ENCODE measurements around the gene AVP. TPM values are rescaled to one million over a fixed set of nuclear protein-coding genes. Genes with fewer than 3 reads are reported as not detected.

The AVP gene
- polyA plus RNA-seq, 1 donor from 2014 or later = not detected

- H3K4me3 ChIP-seq (ENCODE audit: low read length) = peak overlapping the region; percentile 42
- no peaks in the 10 kb centered on the region for H3K9me2 ChIP-seq (ENCODE audit: insufficient read depth, low read length)
- H3K9ac ChIP-seq (ENCODE audit: low read length) = no peak overlapping the region
- H3K9me3 ChIP-seq (ENCODE audit: low read length) = no peaks in the 10 kb centered on the region
- no peaks in the 10 kb centered on the region for H4K20me1 ChIP-seq (ENCODE audit: insufficient read depth)
- no peaks in the 10 kb centered on the region for H3F3A ChIP-seq (ENCODE audit: insufficient read depth, low read length, poor library complexity, severe bottlenecking)
- H3K27me3 ChIP-seq (ENCODE audit: insufficient read depth, low read depth, low read length) = peaks cover 37% of the 10 kb centered on the region
- no peak overlapping the region for H3K4me2 ChIP-seq (ENCODE audit: low read length)
- H3K36me3 ChIP-seq (ENCODE audit: insufficient read depth, low read length) = no peaks in the 10 kb centered on the region
- no peak overlapping the region for H3K27ac ChIP-seq (ENCODE audit: low read length)
- H3K79me2 ChIP-seq (replicated peaks; ENCODE audit: insufficient read depth, low read length) = no peaks in the 10 kb centered on the region
- no peak overlapping the region for H2AFZ ChIP-seq (ENCODE audit: low read depth, low read length)
- no peak for TF ChIP-seq EP300 (conservative IDR thresholded peaks at IDR 0.05; ENCODE audit: poor library complexity, severe bottlenecking)
- TF ChIP-seq RAD21 (conservative IDR thresholded peaks at IDR 0.05) = no peak
- TF ChIP-seq EZH2 (IDR thresholded peaks at IDR 0.05; ENCODE audit: borderline replicate concordance, insufficient read depth, low read length, poor library complexity, severe bottlenecking) = no peak
- TF ChIP-seq MXI1 (conservative IDR thresholded peaks at IDR 0.05; ENCODE audit: poor library complexity, severe bottlenecking) = no peak
- no peak for TF ChIP-seq SMC3 (conservative IDR thresholded peaks at IDR 0.05; ENCODE audit: poor library complexity)
- no peak for TF ChIP-seq REST (IDR thresholded peaks at IDR 0.05; ENCODE audit: borderline replicate concordance)
- TF ChIP-seq CTCF (IDR thresholded peaks at IDR 0.05; ENCODE audit: poor library complexity, severe bottlenecking) = no peak
- no peak for TF ChIP-seq POLR2AphosphoS5 (IDR thresholded peaks at IDR 0.05)
- no peak for TF ChIP-seq TAF1 (IDR thresholded peaks at IDR 0.05; ENCODE audit: low read depth)
These were observed 2.1 kb downstream of the AVP start for GRCh38 chr20:3082306-3082951.

GRCh38 chr20:3081641-3082040, 2.9 kb downstream of the AVP start:
- TF ChIP-seq EP300 (conservative IDR thresholded peaks at IDR 0.05; ENCODE audit: poor library complexity, severe bottlenecking) (no peak), CTCF (IDR thresholded peaks at IDR 0.05; ENCODE audit: poor library complexity, severe bottlenecking) (no peak), TAF1 (IDR thresholded peaks at IDR 0.05; ENCODE audit: low read depth) (no peak), MXI1 (conservative IDR thresholded peaks at IDR 0.05; ENCODE audit: poor library complexity, severe bottlenecking) (no peak), POLR2AphosphoS5 (IDR thresholded peaks at IDR 0.05) (no peak), REST (IDR thresholded peaks at IDR 0.05; ENCODE audit: borderline replicate concordance) (no peak), SMC3 (conservative IDR thresholded peaks at IDR 0.05; ENCODE audit: poor library complexity) (no peak), RAD21 (conservative IDR thresholded peaks at IDR 0.05) (no peak), EZH2 (IDR thresholded peaks at IDR 0.05; ENCODE audit: borderline replicate concordance, insufficient read depth, low read length, poor library complexity, severe bottlenecking) (no peak)
- H3K36me3 ChIP-seq (ENCODE audit: insufficient read depth, low read length) = no peaks in the 10 kb centered on the region
- H3K27ac ChIP-seq (ENCODE audit: low read length) = no peak overlapping the region
- H3K4me3 ChIP-seq (ENCODE audit: low read length) = no peak overlapping the region
- H3K79me2 ChIP-seq (replicated peaks; ENCODE audit: insufficient read depth, low read length) = no peaks in the 10 kb centered on the region
- no peaks in the 10 kb centered on the region for H4K20me1 ChIP-seq (ENCODE audit: insufficient read depth)
- H3K9me2 ChIP-seq (ENCODE audit: insufficient read depth, low read length) = no peaks in the 10 kb centered on the region
- H3K4me2 ChIP-seq (ENCODE audit: low read length) = no peak overlapping the region
- H3K9me3 ChIP-seq (ENCODE audit: low read length) = no peaks in the 10 kb centered on the region
- H3K9ac ChIP-seq (ENCODE audit: low read length) = no peak overlapping the region
- no peak overlapping the region for H2AFZ ChIP-seq (ENCODE audit: low read depth, low read length)
- H3F3A ChIP-seq (ENCODE audit: insufficient read depth, low read length, poor library complexity, severe bottlenecking) = no peaks in the 10 kb centered on the region
- H3K27me3 ChIP-seq (ENCODE audit: insufficient read depth, low read depth, low read length) = peaks cover 37% of the 10 kb centered on the region
